Aorta (tissue), 5 donors: ENCODE measurements around the gene PRMT1. TPM values are rescaled to one million over a fixed set of nuclear protein-coding genes. Genes with fewer than 3 reads are reported as not detected.

Experiments
- ATAC-seq: fragments of 200-7000 bp; cut with Tn5 transposase; one replicate; pipeline ENCODE4 v1.9.1; 2022; ENCODE audit warnings: moderate library complexity; ENCODE audit not compliant: low FRiP score
- DNase-seq, 2 donors: peaks; one replicate each; pipeline ENCODE4 v3.0.0-alpha.2; 2020
- H3K27ac ChIP-seq, 2 donors: one replicate each; pipeline ENCODE4 v1.5.1; 2013; ENCODE audit warnings: low read length in 2 of 2, mild to moderate bottlenecking in 2 of 2, moderate library complexity in 2 of 2, control low read depth in 1 of 2, inconsistent platforms in 1 of 2, low read depth in 1 of 2
- H3K27me3 ChIP-seq, 2 donors: one replicate each; pipeline ENCODE4 v1.6.1; 2013; ENCODE audit warnings: control low read depth in 1 of 2, low read length in 1 of 2, mild to moderate bottlenecking in 1 of 2, moderate library complexity in 1 of 2; ENCODE audit not compliant: insufficient read depth in 2 of 2, control insufficient read depth in 1 of 2
- H3K36me3 ChIP-seq, 2 donors: one replicate each; pipeline ENCODE4 v1.6.1; 2013; ENCODE audit warnings: control low read depth in 1 of 2, low read length in 1 of 2, mild to moderate bottlenecking in 1 of 2; ENCODE audit not compliant: insufficient read depth in 2 of 2, control insufficient read depth in 1 of 2
- H3K4me1 ChIP-seq, 2 donors: one replicate each; pipeline ENCODE4 v1.6.1; 2013; ENCODE audit warnings: low read length in 2 of 2, control low read depth in 1 of 2, mild to moderate bottlenecking in 1 of 2, moderate library complexity in 1 of 2; ENCODE audit not compliant: insufficient read depth in 2 of 2, control insufficient read depth in 1 of 2
- H3K4me3 ChIP-seq, 2 donors: one replicate each; pipeline ENCODE4 v1.5.1; 2013; ENCODE audit warnings: low read length in 2 of 2, control low read depth in 1 of 2, mild to moderate bottlenecking in 1 of 2
- H3K9me3 ChIP-seq: one replicate; pipeline ENCODE4 v1.6.1; 2013; ENCODE audit warnings: mild to moderate bottlenecking, low read length; ENCODE audit not compliant: control insufficient read depth
- WGBS, 2 donors: extraction: QIAGEN DNeasy Blood & Tissue Kit; methylation state at CpG; one replicate each; pipeline ENCODE4 v1.1.7; 2013; 5-methylcytosine and 5-hydroxymethylcytosine counted together
- intact Hi-C, 2 donors: fragments of 100-400 bp; cut with DNase I; formaldehyde crosslinking; loops; one replicate each; pipeline versions ENCODE4 v1.14.2 to v1.15.0; 2022
- polyA plus RNA-seq, 2 donors: library from polyadenylated mRNA; stranded (reverse); fragments of 200-250 nt; gene quantifications; one replicate each; pipeline ENCODE4 v1.2.3, GENCODE V29; 2013
- total RNA-seq, 2 donors: library from RNA; stranded (reverse); fragmentation: NEBNext Ultra II Directional; extraction: Animal tissue kit (Norgen Biotek cat#: 25700); gene quantifications; one replicate each; pipeline ENCODE4 v1.2.1, GENCODE V29; 2021
- donor health status: healthy with polysubstance abuse.
- donor health status: Bipolar disorder and iron deficiency.
- donor health status: DM: no; HTN: no; CAD: no.
- donor health status: DM: no; HTN: no; CAD: no.
- donor health status: DM: yes; HTN: yes; CAD: no.

PRMT1 gene
- total and polyA plus RNA-seq, 4 donors, result 68.5 to 110 (median 82.4) TPM

DNA sequence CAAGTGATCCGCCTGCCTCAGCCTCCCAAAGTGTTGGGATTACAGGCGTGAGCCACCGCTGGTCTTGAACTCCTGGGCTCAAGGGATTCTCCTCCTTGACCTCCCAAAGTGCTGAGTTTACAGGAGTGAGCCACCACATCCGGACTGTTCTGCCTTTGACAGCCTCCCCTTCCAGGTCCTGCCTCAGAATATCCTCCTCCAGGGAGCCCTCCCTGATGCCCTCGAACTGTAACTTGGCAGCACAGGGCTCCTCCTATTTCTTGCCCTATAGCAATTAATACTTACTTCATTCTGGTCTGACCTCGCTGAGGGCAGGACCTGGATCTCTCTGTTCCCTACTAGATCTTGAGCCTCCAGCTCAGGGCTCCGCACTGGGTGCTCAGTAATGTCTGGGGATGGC is 19.8 kb downstream of the PRMT1 start:
- Histone ChIP-seq H3K9me3 (no peaks in the 10 kb centered on the region), H3K4me3 (no peak overlapping the region)

GRCh38 chr19:49699364-49699763 is 22.3 kb downstream of the PRMT1 start:
- H3K9me3 ChIP-seq, result no peaks in the 10 kb centered on the region
- intact Hi-C loops, result no loop called here
- ATAC-seq, result no peak
- no peak overlapping the region for H3K27ac ChIP-seq
- no peaks in the 10 kb centered on the region for H3K27me3 ChIP-seq
- 91 to 94% methylated on average over 5 of the region's 5 CpGs for WGBS, 2 donors
- no peaks in the 10 kb centered on the region for H3K4me1 ChIP-seq
- DNase-seq, result no peak
- no peak overlapping the region for H3K4me3 ChIP-seq
- H3K36me3 ChIP-seq, result no peaks in the 10 kb centered on the region

More for the DNA sequence above, 19.8 kb downstream of the PRMT1 start:
- H3K36me3 ChIP-seq, result no peaks in the 10 kb centered on the region
- H3K27ac ChIP-seq, result no peak overlapping the region
- 85 to 95% methylated on average over 7 of the region's 7 CpGs for WGBS, 2 donors
- no peaks in the 10 kb centered on the region for H3K4me1 ChIP-seq
- DNase-seq (no peak), ATAC-seq (no peak)
- intact Hi-C loops, result no loop called here
- H3K27me3 ChIP-seq, result no peaks in the 10 kb centered on the region

- ATAC-seq, result peak; percentile 33
- H3K4me3 ChIP-seq, result no peak overlapping the region
Observed at GRCh38 chr19:49700563-49700962, 23.5 kb downstream of the PRMT1 start.

DNA sequence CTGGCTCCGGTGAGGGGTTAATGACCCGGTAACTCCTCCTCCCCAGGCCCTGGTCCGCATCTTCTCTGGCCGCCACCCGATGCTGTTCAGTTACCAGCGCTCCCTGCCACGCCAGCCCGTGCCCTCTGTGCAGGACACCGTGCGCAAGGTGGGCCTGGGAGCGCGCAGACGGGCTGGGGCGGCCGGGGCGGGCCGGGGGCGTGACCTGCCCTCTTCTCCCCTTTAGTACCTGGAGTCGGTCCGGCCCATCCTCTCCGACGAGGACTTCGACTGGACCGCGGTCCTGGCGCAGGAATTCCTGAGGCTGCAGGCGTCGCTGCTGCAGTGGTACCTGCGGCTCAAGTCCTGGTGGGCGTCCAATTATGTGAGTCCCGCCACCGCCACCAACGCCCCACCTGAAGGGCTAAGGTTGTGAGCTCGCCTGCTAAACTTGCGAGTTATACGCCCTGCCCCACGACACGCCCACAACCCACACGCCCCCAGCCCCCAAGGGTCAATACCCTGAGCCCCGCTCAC is 24.3 kb downstream of the PRMT1 start:
- DNase-seq (no peak), ATAC-seq (no peak)
- Histone ChIP-seq H3K27me3 (no peaks in the 10 kb centered on the region), H3K36me3 (no peaks in the 10 kb centered on the region), H3K4me3 (no peak overlapping the region), H3K9me3 (no peaks in the 10 kb centered on the region), H3K4me1 (no peaks in the 10 kb centered on the region), H3K27ac (no peak overlapping the region)
- WGBS, 2 donors, result 49 to 58% methylated on average over 38 to 40 of the region's 40 CpGs
- intact Hi-C loops, result no loop called here

More at GRCh38 chr19:49700563-49700962, 23.5 kb downstream of the PRMT1 start:
- H3K4me1 ChIP-seq, result no peaks in the 10 kb centered on the region
- no peak overlapping the region for H3K27ac ChIP-seq
- H3K9me3 ChIP-seq, result no peaks in the 10 kb centered on the region
- no peaks in the 10 kb centered on the region for H3K36me3 ChIP-seq
- H3K27me3 ChIP-seq, result no peaks in the 10 kb centered on the region
- intact Hi-C loops, result no loop called here
- no peak for DNase-seq
- WGBS, 2 donors, result 64 to 66% methylated on average over 11 of the region's 11 CpGs

DNA sequence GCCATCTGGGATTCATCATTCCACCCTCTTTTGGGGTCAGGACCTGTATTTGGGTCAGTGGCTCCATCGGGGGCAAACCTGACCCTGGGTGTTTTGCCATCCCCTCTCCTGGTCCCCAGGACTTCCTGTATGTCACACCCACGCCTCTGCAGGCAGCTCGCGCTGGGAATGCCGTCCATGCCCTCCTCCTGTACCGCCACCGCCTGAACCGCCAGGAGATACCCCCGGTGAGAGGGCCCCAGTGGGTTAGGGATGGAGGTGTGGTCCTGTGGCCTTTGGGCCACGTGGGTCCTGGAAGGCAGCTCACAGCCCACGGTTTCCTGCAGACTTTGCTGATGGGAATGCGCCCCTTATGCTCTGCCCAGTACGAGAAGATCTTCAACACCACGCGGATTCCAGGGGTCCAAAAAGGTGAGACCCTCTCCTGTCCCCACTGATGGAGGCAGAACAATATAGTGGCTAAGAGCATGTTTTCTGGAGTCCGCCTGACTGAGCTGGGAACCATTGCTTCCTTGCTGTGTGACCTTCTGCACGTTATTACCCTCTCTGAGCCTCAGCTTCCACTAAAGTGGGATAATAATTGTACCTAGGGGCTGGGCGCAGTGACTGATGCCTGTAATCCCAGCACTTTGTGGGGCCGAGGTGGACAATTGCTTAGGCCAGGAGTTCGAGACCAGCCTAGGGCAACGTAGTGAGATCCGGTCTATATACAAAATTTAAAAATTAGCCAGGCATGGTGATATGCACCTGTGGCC is 28.0 kb downstream of the PRMT1 start:
- Histone ChIP-seq H3K27me3 (no peaks in the 10 kb centered on the region), H3K4me3 (no peak overlapping the region), H3K9me3 (no peaks in the 10 kb centered on the region), H3K36me3 (no peaks in the 10 kb centered on the region), H3K27ac (no peak overlapping the region), H3K4me1 (no peaks in the 10 kb centered on the region)
- WGBS, 2 donors, result 80 to 83% methylated on average over 22 of the region's 22 CpGs
- no peak for DNase-seq
- ATAC-seq, result no peak
- intact Hi-C loops, result no loop called here

DNA sequence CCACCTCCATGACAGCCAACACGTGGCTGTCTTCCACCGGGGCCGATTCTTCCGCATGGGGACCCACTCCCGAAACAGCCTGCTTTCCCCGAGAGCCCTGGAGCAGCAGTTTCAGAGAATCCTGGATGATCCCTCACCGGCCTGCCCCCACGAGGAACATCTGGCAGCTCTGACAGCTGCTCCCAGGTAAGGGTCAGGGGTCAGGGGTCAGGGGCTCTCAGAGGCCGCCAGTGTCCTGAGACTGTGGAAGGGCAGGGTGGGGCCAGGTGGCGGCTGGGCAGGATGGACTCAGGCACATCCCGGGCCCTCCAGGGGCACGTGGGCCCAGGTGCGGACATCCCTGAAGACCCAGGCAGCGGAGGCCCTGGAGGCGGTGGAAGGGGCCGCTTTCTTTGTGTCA is 28.8 kb downstream of the PRMT1 start:
- H3K9me3 ChIP-seq, result no peaks in the 10 kb centered on the region
- no peak overlapping the region for H3K27ac ChIP-seq
- intact Hi-C loops, result no loop called here
- DNase-seq (no peak), ATAC-seq (peak; percentile 40)
- no peaks in the 10 kb centered on the region for H3K4me1 ChIP-seq
- H3K4me3 ChIP-seq, result no peak overlapping the region
- 91 to 93% methylated on average over 16 of the region's 16 CpGs for WGBS, 2 donors
- no peaks in the 10 kb centered on the region for H3K36me3 ChIP-seq
- H3K27me3 ChIP-seq, result no peaks in the 10 kb centered on the region

- Histone ChIP-seq H3K27ac (no peak overlapping the region), H3K4me1 (no peaks in the 10 kb centered on the region), H3K27me3 (no peaks in the 10 kb centered on the region), H3K36me3 (no peaks in the 10 kb centered on the region), H3K4me3 (no peak overlapping the region), H3K9me3 (no peaks in the 10 kb centered on the region)
- DNase-seq (no peak), ATAC-seq (no peak)
- intact Hi-C loops, result no loop called here
- 92 to 93% methylated on average over 20 of the region's 20 CpGs for WGBS, 2 donors
Observed at GRCh38 chr19:49710372-49710951, 33.4 kb downstream of the PRMT1 start.

- DNase-seq, result no peak
- Histone ChIP-seq H3K4me1 (no peaks in the 10 kb centered on the region), H3K27ac (no peak overlapping the region), H3K4me3 (no peak overlapping the region), H3K9me3 (no peaks in the 10 kb centered on the region), H3K36me3 (no peaks in the 10 kb centered on the region), H3K27me3 (no peaks in the 10 kb centered on the region)
- 70 to 72% methylated on average over 20 of the region's 20 CpGs for WGBS, 2 donors
- no peak for ATAC-seq
- intact Hi-C loops, result no loop called here
Observed at GRCh38 chr19:49712397-49712859, 35.4 kb downstream of the PRMT1 start.
